ENCODE results near the gene STRIP2. TPM values are rescaled to one million over a fixed set of nuclear protein-coding genes. Genes with fewer than 3 reads are reported as not detected.
"Not testable (repeated sequence)": the region's sequence is repeated elsewhere in the genome, so short reads cannot be mapped to it uniquely, and the experiment has no call there.

STRIP2 gene
- total RNA-seq, 1 donor from 2014 or later = 3.5 TPM

- Histone ChIP-seq H3K27me3 (ENCODE audit: control insufficient read depth, insufficient read depth, low read length) (no peaks in the 10 kb centered on the region), H3K4me3 (ENCODE audit: low read depth, low read length) (no peak overlapping the region), H3K36me3 (ENCODE audit: control insufficient read depth, insufficient read depth, low read length) (no peaks in the 10 kb centered on the region)
- TF ChIP-seq CTCF (IDR thresholded peaks at IDR 0.05; ENCODE audit: insufficient read depth, low read length, poor library complexity, severe bottlenecking) = no peak
- DNase-seq (ENCODE audit: low read depth) = no peak
Measured at GRCh38 chr7:129468087-129468486, 33.9 kb downstream of the STRIP2 start.

- Histone ChIP-seq H3K27me3 (ENCODE audit: control insufficient read depth, insufficient read depth, low read length) (no peaks in the 10 kb centered on the region), H3K36me3 (ENCODE audit: control insufficient read depth, insufficient read depth, low read length) (no peaks in the 10 kb centered on the region), H3K4me3 (ENCODE audit: low read depth, low read length) (no peak overlapping the region)
- TF ChIP-seq CTCF (IDR thresholded peaks at IDR 0.05; ENCODE audit: insufficient read depth, low read length, poor library complexity, severe bottlenecking) = no peak
- DNase-seq (ENCODE audit: low read depth) = no peak
Measured at GRCh38 chr7:129468547-129468946, 34.3 kb downstream of the STRIP2 start.

- DNase-seq (ENCODE audit: low read depth) = no peak
- no peaks in the 10 kb centered on the region for H3K36me3 ChIP-seq (ENCODE audit: control insufficient read depth, insufficient read depth, low read length)
- H3K27me3 ChIP-seq (ENCODE audit: control insufficient read depth, insufficient read depth, low read length) = no peaks in the 10 kb centered on the region
- no peak for TF ChIP-seq CTCF (IDR thresholded peaks at IDR 0.05; ENCODE audit: insufficient read depth, low read length, poor library complexity, severe bottlenecking)
- no peak overlapping the region for H3K4me3 ChIP-seq (ENCODE audit: low read depth, low read length)
Measured at GRCh38 chr7:129469930-129470329, 35.7 kb downstream of the STRIP2 start.

- no peak for DNase-seq (ENCODE audit: low read depth)
- H3K36me3 ChIP-seq (ENCODE audit: control insufficient read depth, insufficient read depth, low read length) = no peaks in the 10 kb centered on the region
- H3K27me3 ChIP-seq (ENCODE audit: control insufficient read depth, insufficient read depth, low read length) = no peaks in the 10 kb centered on the region
- no peak overlapping the region for H3K4me3 ChIP-seq (ENCODE audit: low read depth, low read length)
- TF ChIP-seq CTCF (IDR thresholded peaks at IDR 0.05; ENCODE audit: insufficient read depth, low read length, poor library complexity, severe bottlenecking) = no peak
Measured at GRCh38 chr7:129470411-129470810, 36.2 kb downstream of the STRIP2 start.

- DNase-seq (ENCODE audit: low read depth) = no peak
- H3K36me3 ChIP-seq (ENCODE audit: control insufficient read depth, insufficient read depth, low read length) = no peaks in the 10 kb centered on the region
- no peaks in the 10 kb centered on the region for H3K27me3 ChIP-seq (ENCODE audit: control insufficient read depth, insufficient read depth, low read length)
- no peak for TF ChIP-seq CTCF (IDR thresholded peaks at IDR 0.05; ENCODE audit: insufficient read depth, low read length, poor library complexity, severe bottlenecking)
- no peak overlapping the region for H3K4me3 ChIP-seq (ENCODE audit: low read depth, low read length)
Measured at GRCh38 chr7:129471402-129471827, 37.2 kb downstream of the STRIP2 start.

GRCh38 chr7:129475931-129476330, 41.7 kb downstream of the STRIP2 start:
- not testable (repeated sequence) for H3K4me3 ChIP-seq (ENCODE audit: low read depth, low read length); H3K27me3 ChIP-seq (ENCODE audit: control insufficient read depth, insufficient read depth, low read length); DNase-seq (ENCODE audit: low read depth); H3K36me3 ChIP-seq (ENCODE audit: control insufficient read depth, insufficient read depth, low read length)

GRCh38 chr7:129476398-129476797, 42.2 kb downstream of the STRIP2 start:
- not testable (repeated sequence) for H3K27me3 ChIP-seq (ENCODE audit: control insufficient read depth, insufficient read depth, low read length); H3K4me3 ChIP-seq (ENCODE audit: low read depth, low read length); H3K36me3 ChIP-seq (ENCODE audit: control insufficient read depth, insufficient read depth, low read length); DNase-seq (ENCODE audit: low read depth)

All from kidney epithelial cell (primary cell).